MM.1S (cell line): Measurements from ENCODE around the gene PRR18.

Experiments
- DNase-seq: peaks from one replicate; pipeline ENCODE4 v3.0.0-alpha.2; 2015
- H2AFZ ChIP-seq: fragments of 300-600 bp; sonication (generic); 2 replicates; pipeline ENCODE4 v1.6.0; 2016; ENCODE audit warnings: antibody characterized with exemption, low read length
- H3F3A ChIP-seq: fragments of 300-600 bp; sonication (generic); 2 replicates; pipeline ENCODE4 v1.6.1; 2016; ENCODE audit warnings: mild to moderate bottlenecking, antibody characterized with exemption, low read length, moderate library complexity, mixed read lengths; ENCODE audit not compliant: insufficient read depth
- H3K27ac ChIP-seq: fragments of 300-600 bp; sonication (generic); 2 replicates; pipeline ENCODE4 v1.5.1; 2016; ENCODE audit warnings: mild to moderate bottlenecking, low read length
- H3K27me3 ChIP-seq: fragments of 300-600 bp; sonication (generic); replicated peaks from 2 replicates; pipeline ENCODE4 v1.6.0; 2016; ENCODE audit warnings: low read length; ENCODE audit not compliant: insufficient read depth
- H3K36me3 ChIP-seq: fragments of 300-600 bp; sonication (generic); replicated peaks from 2 replicates; pipeline ENCODE4 v1.6.1; 2016; ENCODE audit warnings: mild to moderate bottlenecking, low read length, mixed read lengths; ENCODE audit not compliant: insufficient read depth
- H3K4me1 ChIP-seq: fragments of 300-600 bp; sonication (generic); 2 replicates; pipeline ENCODE4 v1.6.1; 2016; ENCODE audit warnings: low read length, mixed read lengths
- H3K4me2 ChIP-seq: fragments of 300-600 bp; sonication (generic); 2 replicates; pipeline ENCODE4 v1.6.0; 2016; ENCODE audit warnings: low read depth, low read length
- H3K4me3 ChIP-seq: fragments of 300-600 bp; sonication (generic); 2 replicates; pipeline ENCODE4 v1.5.1; 2016; ENCODE audit warnings: low read length, mixed read lengths
- H3K79me2 ChIP-seq: fragments of 300-600 bp; sonication (generic); 2 replicates; pipeline ENCODE4 v1.6.1; 2016; ENCODE audit warnings: mixed run types, low read length, mixed read lengths
- H3K9ac ChIP-seq: fragments of 300-600 bp; sonication (generic); 2 replicates; pipeline ENCODE4 v1.6.1; 2016; ENCODE audit warnings: low read length, mixed read lengths
- H3K9me2 ChIP-seq: fragments of 300-600 bp; sonication (generic); replicated peaks from 2 replicates; pipeline ENCODE4 v1.6.1; 2016; ENCODE audit warnings: mild to moderate bottlenecking, low read length, mixed read lengths; ENCODE audit not compliant: insufficient read depth
- H3K9me3 ChIP-seq: fragments of 300-600 bp; sonication (generic); replicated peaks from 2 replicates; pipeline ENCODE4 v1.6.1; 2016; ENCODE audit warnings: mild to moderate bottlenecking, low read length, mixed read lengths; ENCODE audit not compliant: insufficient read depth
- H4K20me1 ChIP-seq: fragments of 300-600 bp; sonication (generic); 2 replicates; pipeline ENCODE4 v1.6.1; 2016; ENCODE audit warnings: mild to moderate bottlenecking, low read length, moderate library complexity, mixed read lengths; ENCODE audit not compliant: insufficient read depth
- EZH2 ChIP-seq: fragments of 300-600 bp; sonication (generic); optimal IDR thresholded peaks from 2 replicates; pipeline ENCODE3; 2017; ENCODE audit warnings: low read depth, mild to moderate bottlenecking, antibody characterized with exemption, low read length, mixed read lengths
- EZH2phosphoT487 ChIP-seq: fragments of 300-600 bp; sonication (generic); IDR thresholded peaks from 2 replicates; pipeline ENCODE4 v1.6.1; 2018; ENCODE audit warnings: antibody characterized with exemption, low read length
- TF ChIP-seq, protein P1 (sequence below): fragments of 300-600 bp; sonication (generic); IDR thresholded peaks from 2 replicates; pipeline ENCODE4 v1.5.1; 2016; ENCODE audit warnings: antibody characterized with exemption, low read length, mixed read lengths

The PRR18 gene

GRCh38 chr6:166351715-166352285, 43.6 kb upstream of the PRR18 start:
- peak overlapping the region; percentile 43; the same call in 1 of the 2 replicates for H3K4me2 ChIP-seq
- TF ChIP-seq EZH2phosphoT487 (no peak), EZH2 (no peak)
- TF ChIP-seq, protein P1, sequence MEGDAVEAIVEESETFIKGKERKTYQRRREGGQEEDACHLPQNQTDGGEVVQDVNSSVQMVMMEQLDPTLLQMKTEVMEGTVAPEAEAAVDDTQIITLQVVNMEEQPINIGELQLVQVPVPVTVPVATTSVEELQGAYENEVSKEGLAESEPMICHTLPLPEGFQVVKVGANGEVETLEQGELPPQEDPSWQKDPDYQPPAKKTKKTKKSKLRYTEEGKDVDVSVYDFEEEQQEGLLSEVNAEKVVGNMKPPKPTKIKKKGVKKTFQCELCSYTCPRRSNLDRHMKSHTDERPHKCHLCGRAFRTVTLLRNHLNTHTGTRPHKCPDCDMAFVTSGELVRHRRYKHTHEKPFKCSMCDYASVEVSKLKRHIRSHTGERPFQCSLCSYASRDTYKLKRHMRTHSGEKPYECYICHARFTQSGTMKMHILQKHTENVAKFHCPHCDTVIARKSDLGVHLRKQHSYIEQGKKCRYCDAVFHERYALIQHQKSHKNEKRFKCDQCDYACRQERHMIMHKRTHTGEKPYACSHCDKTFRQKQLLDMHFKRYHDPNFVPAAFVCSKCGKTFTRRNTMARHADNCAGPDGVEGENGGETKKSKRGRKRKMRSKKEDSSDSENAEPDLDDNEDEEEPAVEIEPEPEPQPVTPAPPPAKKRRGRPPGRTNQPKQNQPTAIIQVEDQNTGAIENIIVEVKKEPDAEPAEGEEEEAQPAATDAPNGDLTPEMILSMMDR = no peak
- DNase-seq = peak; percentile 12

GRCh38 chr6:166348305-166348949, 40.2 kb upstream of the PRR18 start:
- Histone ChIP-seq H2AFZ (no peak overlapping the region), H3K79me2 (no peaks in the 10 kb centered on the region), H3K27ac (no peak overlapping the region), H3K27me3 (no peaks in the 10 kb centered on the region), H3K9me3 (no peaks in the 10 kb centered on the region), H3K9me2 (no peaks in the 10 kb centered on the region), H3K4me1 (no peaks in the 10 kb centered on the region), H3K4me3 (no peak overlapping the region), H4K20me1 (no peaks in the 10 kb centered on the region), H3F3A (no peaks in the 10 kb centered on the region), H3K4me2 (no peak overlapping the region), H3K9ac (no peak overlapping the region), H3K36me3 (no peaks in the 10 kb centered on the region)
- DNase-seq = no peak
- TF ChIP-seq EZH2 (no peak), EZH2phosphoT487 (no peak)
- TF ChIP-seq, protein P1 = no peak

More at GRCh38 chr6:166351715-166352285, 43.6 kb upstream of the PRR18 start:
- Histone ChIP-seq H3F3A (no peaks in the 10 kb centered on the region), H3K9me3 (no peaks in the 10 kb centered on the region), H3K4me1 (no peaks in the 10 kb centered on the region), H3K4me3 (0 out of 2 replicates have a peak overlapping the region, but pooled peaks have one; percentile 22), H3K36me3 (no peaks in the 10 kb centered on the region), H3K9ac (no peak overlapping the region), H2AFZ (peak overlapping the region; percentile 8; the same call in 1 of the 2 replicates), H3K27ac (no peak overlapping the region; the same call in 1 of the 2 replicates), H3K9me2 (no peaks in the 10 kb centered on the region), H3K79me2 (no peaks in the 10 kb centered on the region), H4K20me1 (no peaks in the 10 kb centered on the region), H3K27me3 (no peaks in the 10 kb centered on the region)

DNA sequence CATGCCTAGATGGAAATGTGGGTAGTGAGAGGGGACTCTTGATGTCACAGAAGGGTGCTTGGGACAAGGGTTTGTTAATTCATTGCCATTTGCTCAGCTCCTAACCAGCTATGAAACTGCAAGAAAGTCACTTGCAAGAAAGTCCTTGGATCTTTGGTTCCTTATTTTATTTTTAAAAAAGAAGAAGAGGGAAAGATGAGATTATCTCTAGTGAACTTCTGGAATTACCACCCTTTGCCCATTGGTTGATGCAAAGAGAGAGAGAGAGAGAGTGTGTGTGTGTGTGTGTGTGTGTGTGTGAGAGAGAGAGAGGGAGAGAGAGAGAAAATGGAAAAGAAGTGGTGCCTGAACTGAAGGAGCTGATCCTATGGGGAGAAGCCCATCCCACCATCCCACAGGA, 38.8 kb upstream of the PRR18 start:
- H3K27ac ChIP-seq = no peak overlapping the region
- H3K27me3 ChIP-seq = no peaks in the 10 kb centered on the region
- no peak overlapping the region for H3K4me2 ChIP-seq
- H3F3A ChIP-seq = peaks cover 6% of the 10 kb centered on the region; the same call in 1 of the 2 replicates
- no peaks in the 10 kb centered on the region for H4K20me1 ChIP-seq
- H3K9ac ChIP-seq = no peak overlapping the region
- no peak for DNase-seq
- no peaks in the 10 kb centered on the region for H3K9me3 ChIP-seq
- no peak overlapping the region for H3K4me3 ChIP-seq
- no peaks in the 10 kb centered on the region for H3K4me1 ChIP-seq
- no peaks in the 10 kb centered on the region for H3K9me2 ChIP-seq
- no peaks in the 10 kb centered on the region for H3K36me3 ChIP-seq
- no peak for TF ChIP-seq EZH2phosphoT487
- TF ChIP-seq, protein P1 = no peak
- no peak for TF ChIP-seq EZH2
- H2AFZ ChIP-seq = no peak overlapping the region
- H3K79me2 ChIP-seq = peaks cover 4% of the 10 kb centered on the region
